GM23338 (cell line): ENCODE data around the gene TNFRSF12A. TPM values are rescaled to one million over a fixed set of nuclear protein-coding genes. Genes with fewer than 3 reads are reported as not detected.
"Not testable (repeated sequence)": the region's sequence is repeated elsewhere in the genome, so short reads cannot be mapped to it uniquely, and the experiment has no call there.

Experiments used
- ATAC-seq: fragments of 200-7000 bp; cut with Tn5 transposase; 3 replicates; pipeline ENCODE4 v1.9.1; 2020
- DNase-seq: peaks from one replicate; pipeline ENCODE4 v3.0.0-alpha.2; 2015; ENCODE audit warnings: low spot score
- H2AFZ ChIP-seq: fragments of 200-600 bp; sonication (generic); 2 replicates; pipeline ENCODE4 v1.8.0; 2016; ENCODE audit warnings: antibody characterized with exemption, mild to moderate bottlenecking, moderate library complexity
- H3F3A ChIP-seq: fragments of 200-600 bp; sonication (generic); replicated peaks from 2 replicates; pipeline ENCODE4 v1.8.0; 2017; ENCODE audit warnings: antibody characterized with exemption, mixed run types, low read depth
- H3K27ac ChIP-seq: fragments of 200-600 bp; sonication (generic); 2 replicates; pipeline ENCODE4 v1.6.1; 2016; ENCODE audit warnings: low read depth
- H3K27me3 ChIP-seq: fragments of 200-600 bp; sonication (generic); 2 replicates; pipeline ENCODE4 v1.8.0; 2016; ENCODE audit warnings: mild to moderate bottlenecking, mixed run types, moderate library complexity; ENCODE audit not compliant: insufficient read depth
- H3K36me3 ChIP-seq: fragments of 200-600 bp; sonication (generic); 2 replicates; pipeline ENCODE4 v1.8.0; 2016; ENCODE audit warnings: mild to moderate bottlenecking; ENCODE audit not compliant: insufficient read depth
- H3K4me1 ChIP-seq: fragments of 200-600 bp; sonication (generic); 2 replicates; pipeline ENCODE4 v1.8.0; 2016; ENCODE audit warnings: mild to moderate bottlenecking, moderate library complexity; ENCODE audit not compliant: insufficient read depth
- H3K4me2 ChIP-seq: fragments of 200-600 bp; sonication (generic); 2 replicates; pipeline ENCODE4 v1.7.1; 2017; ENCODE audit warnings: mixed run types
- H3K4me3 ChIP-seq: fragments of 200-600 bp; sonication (generic); 2 replicates; pipeline ENCODE4 v1.6.1; 2016; ENCODE audit warnings: mixed run types
- H3K79me2 ChIP-seq: fragments of 200-600 bp; sonication (generic); replicated peaks from 2 replicates; pipeline ENCODE4 v1.8.0; 2017; ENCODE audit warnings: mild to moderate bottlenecking; ENCODE audit not compliant: insufficient read depth
- H3K9me2 ChIP-seq: fragments of 200-600 bp; sonication (generic); 2 replicates; pipeline ENCODE4 v1.8.0; 2017; ENCODE audit not compliant: insufficient read depth
- H4K20me1 ChIP-seq: fragments of 200-600 bp; sonication (generic); replicated peaks from 2 replicates; pipeline ENCODE4 v1.8.0; 2017; ENCODE audit warnings: mild to moderate bottlenecking; ENCODE audit not compliant: insufficient read depth
- H3K27ac Mint-ChIP-seq: 2 replicates; pipeline ENCODE4 v1.8.0; 2020; ENCODE audit warnings: inconsistent platforms, mild to moderate bottlenecking, moderate library complexity, mixed read lengths
- H3K27me3 Mint-ChIP-seq: 3 replicates; pipeline ENCODE4 v1.8.0; 2022; ENCODE audit warnings: low read depth, mild to moderate bottlenecking, moderate library complexity, mixed read lengths, inconsistent platforms; ENCODE audit not compliant: insufficient read depth, poor library complexity
- H3K36me3 Mint-ChIP-seq: 3 replicates; pipeline ENCODE4 v1.8.0; 2021; ENCODE audit warnings: low read depth, mild to moderate bottlenecking, inconsistent platforms, moderate library complexity, mixed read lengths
- H3K4me1 Mint-ChIP-seq: 3 replicates; pipeline ENCODE4 v1.8.0; 2020; ENCODE audit warnings: mild to moderate bottlenecking, inconsistent platforms, mixed read lengths
- H3K4me3 Mint-ChIP-seq: 3 replicates; pipeline ENCODE4 v1.8.0; 2021; ENCODE audit warnings: moderate library complexity, mild to moderate bottlenecking, inconsistent platforms, mixed read lengths
- H3K9me3 Mint-ChIP-seq: 3 replicates; pipeline ENCODE4 v1.8.0; 2020; ENCODE audit warnings: moderate library complexity, mild to moderate bottlenecking, inconsistent platforms, mixed read lengths
- CREB1 ChIP-seq: fragments of 250-450 bp; sonication (Bioruptor Pico); IDR thresholded peaks from 2 replicates; pipeline ENCODE4 v1.5.0; 2020; ENCODE audit warnings: low read depth, mild to moderate bottlenecking, moderate library complexity
- EZH2 ChIP-seq: fragments of 200-600 bp; sonication (generic); IDR thresholded peaks from one replicate; pipeline ENCODE4 v1.8.0; 2017; ENCODE audit warnings: antibody characterized with exemption, mild to moderate bottlenecking, low read depth; ENCODE audit not compliant: unreplicated experiment
- NANOG ChIP-seq: IDR thresholded peaks from 2 replicates; pipeline ENCODE4 v1.6.1; 2016; ENCODE audit warnings: antibody characterized with exemption, borderline replicate concordance
- POLR2AphosphoS5 ChIP-seq: IDR thresholded peaks from 2 replicates; pipeline ENCODE4 v1.6.1; 2016; ENCODE audit warnings: antibody characterized with exemption, low read depth
- ZNF114 ChIP-seq: fragments of 250-450 bp; sonication (Bioruptor Pico); IDR thresholded peaks from 2 replicates; pipeline ENCODE4 v1.5.0; 2020; ENCODE audit warnings: mild to moderate bottlenecking, moderate library complexity
- ZNF331 ChIP-seq: fragments of 250-450 bp; sonication (Bioruptor Pico); IDR thresholded peaks from 2 replicates; pipeline ENCODE4 v1.5.0; 2020; ENCODE audit warnings: low read depth, mild to moderate bottlenecking, moderate library complexity
- polyA plus RNA-seq: library from polyadenylated mRNA; unstranded; fragments of >200 nt; fragmentation: Nextera tagmentation; extraction: Ambion mirVana; gene quantifications from 2 replicates; pipeline ENCODE4 v1.2.1, GENCODE V29; 2016
- total RNA-seq: library from RNA; depleted of rRNA; stranded (reverse); fragments of >200 nt; shearing (Covaris generic); gene quantifications from 2 replicates; pipeline ENCODE4 v1.2.3, GENCODE V29; 2014
- TF ChIP-seq, protein P1 (sequence below): IDR thresholded peaks from one replicate; pipeline ENCODE4 v1.6.1; 2018; ENCODE audit warnings: antibody characterized with exemption; ENCODE audit not compliant: unreplicated experiment
- TF ChIP-seq, protein P2 (sequence below): IDR thresholded peaks from 2 replicates; pipeline ENCODE4 v1.6.1; 2016; ENCODE audit warnings: antibody characterized with exemption
- TF ChIP-seq, protein P3 (sequence below): fragments of 250-450 bp; sonication (Bioruptor Pico); IDR thresholded peaks from 2 replicates; pipeline ENCODE4 v1.5.0; 2020; ENCODE audit warnings: mild to moderate bottlenecking, moderate library complexity

Gene TNFRSF12A
- total and polyA plus RNA-seq, 2 experiments from 2014 or later: 78.0 to 152 TPM

DNA sequence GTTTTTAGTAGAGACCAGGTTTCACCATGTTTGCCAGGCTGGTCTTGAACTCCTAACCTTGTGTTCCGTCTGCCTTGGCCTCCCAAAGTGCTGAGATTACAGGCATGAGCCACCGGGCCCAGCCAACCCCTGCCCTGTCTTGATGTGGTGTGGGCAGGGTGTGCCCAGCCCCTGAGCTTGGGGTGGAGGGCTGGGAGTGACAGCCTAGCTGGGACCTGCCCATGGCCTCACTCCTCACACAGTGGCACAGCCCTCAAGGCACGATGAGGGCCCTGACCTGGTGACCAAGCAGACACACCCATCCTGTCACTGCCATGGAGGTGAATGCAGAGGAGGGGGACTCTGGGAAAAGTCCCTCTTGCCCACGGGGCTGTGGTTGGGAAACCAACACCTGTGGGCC is 48.3 kb downstream of the TNFRSF12A start (continued):
- TF ChIP-seq, protein P1, sequence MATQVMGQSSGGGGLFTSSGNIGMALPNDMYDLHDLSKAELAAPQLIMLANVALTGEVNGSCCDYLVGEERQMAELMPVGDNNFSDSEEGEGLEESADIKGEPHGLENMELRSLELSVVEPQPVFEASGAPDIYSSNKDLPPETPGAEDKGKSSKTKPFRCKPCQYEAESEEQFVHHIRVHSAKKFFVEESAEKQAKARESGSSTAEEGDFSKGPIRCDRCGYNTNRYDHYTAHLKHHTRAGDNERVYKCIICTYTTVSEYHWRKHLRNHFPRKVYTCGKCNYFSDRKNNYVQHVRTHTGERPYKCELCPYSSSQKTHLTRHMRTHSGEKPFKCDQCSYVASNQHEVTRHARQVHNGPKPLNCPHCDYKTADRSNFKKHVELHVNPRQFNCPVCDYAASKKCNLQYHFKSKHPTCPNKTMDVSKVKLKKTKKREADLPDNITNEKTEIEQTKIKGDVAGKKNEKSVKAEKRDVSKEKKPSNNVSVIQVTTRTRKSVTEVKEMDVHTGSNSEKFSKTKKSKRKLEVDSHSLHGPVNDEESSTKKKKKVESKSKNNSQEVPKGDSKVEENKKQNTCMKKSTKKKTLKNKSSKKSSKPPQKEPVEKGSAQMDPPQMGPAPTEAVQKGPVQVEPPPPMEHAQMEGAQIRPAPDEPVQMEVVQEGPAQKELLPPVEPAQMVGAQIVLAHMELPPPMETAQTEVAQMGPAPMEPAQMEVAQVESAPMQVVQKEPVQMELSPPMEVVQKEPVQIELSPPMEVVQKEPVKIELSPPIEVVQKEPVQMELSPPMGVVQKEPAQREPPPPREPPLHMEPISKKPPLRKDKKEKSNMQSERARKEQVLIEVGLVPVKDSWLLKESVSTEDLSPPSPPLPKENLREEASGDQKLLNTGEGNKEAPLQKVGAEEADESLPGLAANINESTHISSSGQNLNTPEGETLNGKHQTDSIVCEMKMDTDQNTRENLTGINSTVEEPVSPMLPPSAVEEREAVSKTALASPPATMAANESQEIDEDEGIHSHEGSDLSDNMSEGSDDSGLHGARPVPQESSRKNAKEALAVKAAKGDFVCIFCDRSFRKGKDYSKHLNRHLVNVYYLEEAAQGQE: no peak
- TF ChIP-seq ZNF331 (CRISPR knock-in tag) (no peak), EZH2 (no peak), CREB1 (CRISPR knock-in tag) (no peak), NANOG (no peak)

DNA sequence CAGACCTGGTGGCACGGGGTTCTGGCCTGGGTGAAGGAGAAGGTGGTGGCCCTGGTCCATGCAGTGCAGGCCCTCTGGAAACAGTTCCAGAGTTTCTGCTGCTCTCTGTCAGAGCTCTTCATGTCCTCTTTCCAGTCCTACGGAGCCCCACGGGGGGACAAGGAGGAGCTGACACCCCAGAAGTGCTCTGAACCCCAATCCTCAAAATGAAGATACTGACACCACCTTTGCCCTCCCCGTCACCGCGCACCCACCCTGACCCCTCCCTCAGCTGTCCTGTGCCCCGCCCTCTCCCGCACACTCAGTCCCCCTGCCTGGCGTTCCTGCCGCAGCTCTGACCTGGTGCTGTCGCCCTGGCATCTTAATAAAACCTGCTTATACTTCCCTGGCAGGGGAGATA is 49.0 kb downstream of the TNFRSF12A start:
- H3F3A ChIP-seq, ATAC-seq, DNase-seq, H3K36me3 Mint-ChIP-seq, H3K4me3 Mint-ChIP-seq, H3K27me3 ChIP-seq, H4K20me1 ChIP-seq, H3K4me1 ChIP-seq, H3K27ac Mint-ChIP-seq, H3K79me2 ChIP-seq, H3K9me3 Mint-ChIP-seq, H3K4me2 ChIP-seq, H3K9me2 ChIP-seq, H3K4me3 ChIP-seq, H3K27ac ChIP-seq, H3K36me3 ChIP-seq, H2AFZ ChIP-seq: not testable (repeated sequence)
- Mint-ChIP-seq H3K4me1 (peaks cover 28% of the 10 kb centered on the region), H3K27me3 (peaks cover 30% of the 10 kb centered on the region)

DNA sequence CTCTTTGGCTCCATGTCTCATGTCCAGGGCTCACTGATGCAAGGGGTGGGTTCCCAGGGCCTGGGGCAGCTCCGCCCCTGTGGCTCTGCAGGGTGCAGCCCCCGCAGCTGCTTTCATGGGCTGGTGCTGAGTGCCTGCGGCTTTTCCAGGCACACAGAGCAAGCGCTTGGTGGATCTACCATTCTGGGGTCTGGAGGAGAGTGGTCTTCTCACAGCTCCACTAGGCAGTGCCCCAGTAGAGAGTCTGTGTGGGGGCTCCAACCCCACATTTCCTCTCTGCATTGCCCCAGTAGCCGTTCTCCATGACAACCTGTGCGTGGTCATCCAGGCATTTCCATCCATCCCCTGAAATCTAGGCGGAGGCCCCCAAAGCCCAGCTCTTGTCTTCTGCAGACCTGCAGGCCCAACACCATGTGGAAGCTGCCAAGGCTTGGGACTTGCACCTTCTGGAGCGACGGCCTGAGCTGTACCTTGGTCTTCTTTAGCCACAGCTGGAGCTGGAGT is 50.5 kb downstream of the TNFRSF12A start:
- Histone ChIP-seq H3K27ac (no peak overlapping the region), H3K9me2 (no peaks in the 10 kb centered on the region), H3K36me3 (no peaks in the 10 kb centered on the region), H3F3A (no peaks in the 10 kb centered on the region), H4K20me1 (no peaks in the 10 kb centered on the region), H3K4me1 (no peaks in the 10 kb centered on the region), H3K4me3 (no peak overlapping the region), H2AFZ (no peak overlapping the region), H3K4me2 (no peak overlapping the region), H3K79me2 (no peaks in the 10 kb centered on the region), H3K27me3 (no peaks in the 10 kb centered on the region)
- no peak overlapping the region for H3K4me3 Mint-ChIP-seq
- DNase-seq (no peak), ATAC-seq (peak; percentile 27)
- H3K27me3 Mint-ChIP-seq: peaks cover 24% of the 10 kb centered on the region
- H3K9me3 Mint-ChIP-seq: no peaks in the 10 kb centered on the region; the same call in 1 of the 3 replicates
- H3K27ac Mint-ChIP-seq: no peak overlapping the region
- H3K4me1 Mint-ChIP-seq: peaks cover 30% of the 10 kb centered on the region
- H3K36me3 Mint-ChIP-seq: no peaks in the 10 kb centered on the region; the same call in 2 of the 3 replicates
- TF ChIP-seq, protein P2, sequence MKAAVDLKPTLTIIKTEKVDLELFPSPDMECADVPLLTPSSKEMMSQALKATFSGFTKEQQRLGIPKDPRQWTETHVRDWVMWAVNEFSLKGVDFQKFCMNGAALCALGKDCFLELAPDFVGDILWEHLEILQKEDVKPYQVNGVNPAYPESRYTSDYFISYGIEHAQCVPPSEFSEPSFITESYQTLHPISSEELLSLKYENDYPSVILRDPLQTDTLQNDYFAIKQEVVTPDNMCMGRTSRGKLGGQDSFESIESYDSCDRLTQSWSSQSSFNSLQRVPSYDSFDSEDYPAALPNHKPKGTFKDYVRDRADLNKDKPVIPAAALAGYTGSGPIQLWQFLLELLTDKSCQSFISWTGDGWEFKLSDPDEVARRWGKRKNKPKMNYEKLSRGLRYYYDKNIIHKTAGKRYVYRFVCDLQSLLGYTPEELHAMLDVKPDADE: no peak
- no peak for TF ChIP-seq POLR2AphosphoS5
- no peak for TF ChIP-seq ZNF114 (CRISPR knock-in tag)
- TF ChIP-seq, protein P3, sequence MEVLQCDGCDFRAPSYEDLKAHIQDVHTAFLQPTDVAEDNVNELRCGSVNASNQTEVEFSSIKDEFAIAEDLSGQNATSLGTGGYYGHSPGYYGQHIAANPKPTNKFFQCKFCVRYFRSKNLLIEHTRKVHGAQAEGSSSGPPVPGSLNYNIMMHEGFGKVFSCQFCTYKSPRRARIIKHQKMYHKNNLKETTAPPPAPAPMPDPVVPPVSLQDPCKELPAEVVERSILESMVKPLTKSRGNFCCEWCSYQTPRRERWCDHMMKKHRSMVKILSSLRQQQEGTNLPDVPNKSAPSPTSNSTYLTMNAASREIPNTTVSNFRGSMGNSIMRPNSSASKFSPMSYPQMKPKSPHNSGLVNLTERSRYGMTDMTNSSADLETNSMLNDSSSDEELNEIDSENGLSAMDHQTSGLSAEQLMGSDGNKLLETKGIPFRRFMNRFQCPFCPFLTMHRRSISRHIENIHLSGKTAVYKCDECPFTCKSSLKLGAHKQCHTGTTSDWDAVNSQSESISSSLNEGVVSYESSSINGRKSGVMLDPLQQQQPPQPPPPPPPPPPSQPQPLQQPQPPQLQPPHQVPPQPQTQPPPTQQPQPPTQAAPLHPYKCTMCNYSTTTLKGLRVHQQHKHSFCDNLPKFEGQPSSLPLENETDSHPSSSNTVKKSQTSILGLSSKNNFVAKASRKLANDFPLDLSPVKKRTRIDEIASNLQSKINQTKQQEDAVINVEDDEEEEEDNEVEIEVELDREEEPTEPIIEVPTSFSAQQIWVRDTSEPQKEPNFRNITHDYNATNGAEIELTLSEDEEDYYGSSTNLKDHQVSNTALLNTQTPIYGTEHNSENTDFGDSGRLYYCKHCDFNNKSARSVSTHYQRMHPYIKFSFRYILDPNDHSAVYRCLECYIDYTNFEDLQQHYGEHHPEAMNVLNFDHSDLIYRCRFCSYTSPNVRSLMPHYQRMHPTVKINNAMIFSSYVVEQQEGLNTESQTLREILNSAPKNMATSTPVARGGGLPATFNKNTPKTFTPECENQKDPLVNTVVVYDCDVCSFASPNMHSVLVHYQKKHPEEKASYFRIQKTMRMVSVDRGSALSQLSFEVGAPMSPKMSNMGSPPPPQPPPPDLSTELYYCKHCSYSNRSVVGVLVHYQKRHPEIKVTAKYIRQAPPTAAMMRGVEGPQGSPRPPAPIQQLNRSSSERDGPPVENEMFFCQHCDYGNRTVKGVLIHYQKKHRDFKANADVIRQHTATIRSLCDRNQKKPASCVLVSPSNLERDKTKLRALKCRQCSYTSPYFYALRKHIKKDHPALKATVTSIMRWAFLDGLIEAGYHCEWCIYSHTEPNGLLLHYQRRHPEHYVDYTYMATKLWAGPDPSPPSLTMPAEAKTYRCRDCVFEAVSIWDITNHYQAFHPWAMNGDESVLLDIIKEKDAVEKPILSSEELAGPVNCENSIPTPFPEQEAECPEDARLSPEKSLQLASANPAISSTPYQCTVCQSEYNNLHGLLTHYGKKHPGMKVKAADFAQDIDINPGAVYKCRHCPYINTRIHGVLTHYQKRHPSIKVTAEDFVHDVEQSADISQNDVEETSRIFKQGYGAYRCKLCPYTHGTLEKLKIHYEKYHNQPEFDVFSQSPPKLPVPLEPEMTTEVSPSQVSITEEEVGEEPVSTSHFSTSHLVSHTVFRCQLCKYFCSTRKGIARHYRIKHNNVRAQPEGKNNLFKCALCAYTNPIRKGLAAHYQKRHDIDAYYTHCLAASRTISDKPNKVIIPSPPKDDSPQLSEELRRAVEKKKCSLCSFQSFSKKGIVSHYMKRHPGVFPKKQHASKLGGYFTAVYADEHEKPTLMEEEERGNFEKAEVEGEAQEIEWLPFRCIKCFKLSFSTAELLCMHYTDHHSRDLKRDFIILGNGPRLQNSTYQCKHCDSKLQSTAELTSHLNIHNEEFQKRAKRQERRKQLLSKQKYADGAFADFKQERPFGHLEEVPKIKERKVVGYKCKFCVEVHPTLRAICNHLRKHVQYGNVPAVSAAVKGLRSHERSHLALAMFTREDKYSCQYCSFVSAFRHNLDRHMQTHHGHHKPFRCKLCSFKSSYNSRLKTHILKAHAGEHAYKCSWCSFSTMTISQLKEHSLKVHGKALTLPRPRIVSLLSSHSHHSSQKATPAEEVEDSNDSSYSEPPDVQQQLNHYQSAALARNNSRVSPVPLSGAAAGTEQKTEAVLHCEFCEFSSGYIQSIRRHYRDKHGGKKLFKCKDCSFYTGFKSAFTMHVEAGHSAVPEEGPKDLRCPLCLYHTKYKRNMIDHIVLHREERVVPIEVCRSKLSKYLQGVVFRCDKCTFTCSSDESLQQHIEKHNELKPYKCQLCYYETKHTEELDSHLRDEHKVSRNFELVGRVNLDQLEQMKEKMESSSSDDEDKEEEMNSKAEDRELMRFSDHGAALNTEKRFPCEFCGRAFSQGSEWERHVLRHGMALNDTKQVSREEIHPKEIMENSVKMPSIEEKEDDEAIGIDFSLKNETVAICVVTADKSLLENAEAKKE: no peak
- no peak for TF ChIP-seq CREB1 (CRISPR knock-in tag)
- no peak for TF ChIP-seq ZNF331 (CRISPR knock-in tag)
- TF ChIP-seq NANOG: no peak
- TF ChIP-seq EZH2: no peak
